CD14-positive monocyte (primary cell): Measurements from ENCODE around the gene DMAC2L. TPM values are rescaled to one million over a fixed set of nuclear protein-coding genes. Genes with fewer than 3 reads are reported as not detected.

Experiments
- DNase-seq, 3 donors: peaks; one replicate each; pipeline ENCODE4 v3.0.0-alpha.2; 2011 to 2022
- H2AFZ ChIP-seq: 2 replicates; pipeline ENCODE4 v1.6.0; 2012; ENCODE audit warnings: mild to moderate bottlenecking, low read depth, low read length, inconsistent platforms; ENCODE audit not compliant: insufficient read depth, poor library complexity, severe bottlenecking
- H3K27ac ChIP-seq, 2 donors: 1 replicate in 1 of 2; 2 replicates in 1 of 2; pipeline ENCODE4 v1.5.1; 2012 to 2013; ENCODE audit warnings: low read length in 2 of 2, control low read depth in 1 of 2, inconsistent platforms in 1 of 2, low read depth in 1 of 2, mild to moderate bottlenecking in 1 of 2
- H3K27me3 ChIP-seq, 2 donors: one replicate each; pipeline versions ENCODE4 v1.6.0 to v1.6.1; 2011 to 2013; ENCODE audit warnings: low read length in 2 of 2; ENCODE audit not compliant: control insufficient read depth in 2 of 2, insufficient read depth in 2 of 2
- H3K36me3 ChIP-seq, 2 donors: replicated peaks in 1 of 2; 1 replicate in 1 of 2; 2 replicates in 1 of 2; pipeline versions ENCODE4 v1.5.1 to v1.6.1; 2012 to 2013; ENCODE audit warnings: low read length in 2 of 2, control low read depth in 1 of 2, inconsistent platforms in 1 of 2, mild to moderate bottlenecking in 1 of 2; ENCODE audit not compliant: insufficient read depth in 2 of 2, control insufficient read depth in 1 of 2
- H3K4me1 ChIP-seq, 2 donors: 1 replicate in 1 of 2; 2 replicates in 1 of 2; pipeline versions ENCODE4 v1.5.1 to v1.6.1; 2012 to 2013; ENCODE audit warnings: low read length in 2 of 2, control low read depth in 1 of 2, inconsistent platforms in 1 of 2, mild to moderate bottlenecking in 1 of 2, moderate library complexity in 1 of 2; ENCODE audit not compliant: insufficient read depth in 2 of 2, control insufficient read depth in 1 of 2
- H3K4me2 ChIP-seq: replicated peaks from 2 replicates; pipeline ENCODE3; 2012; ENCODE audit warnings: low read length, moderate library complexity, mild to moderate bottlenecking; ENCODE audit not compliant: poor library complexity, severe bottlenecking; ENCODE audit errors: extremely low read depth
- H3K4me3 ChIP-seq, 3 experiments: fragments of 200-600 bp in 1 of 3; sonication (generic) in 1 of 3; replicated peaks in 1 of 3; 1 replicate in 2 of 3; 2 replicates in 1 of 3; pipeline ENCODE4 v1.5.1; 2011 to 2013; ENCODE audit warnings: low read length in 3 of 3, mild to moderate bottlenecking in 3 of 3, control low read depth in 2 of 3, low read depth in 2 of 3, inconsistent platforms in 1 of 3, moderate library complexity in 1 of 3
- H3K79me2 ChIP-seq: 2 replicates; pipeline ENCODE4 v1.6.0; 2012; ENCODE audit warnings: mild to moderate bottlenecking, control low read depth, inconsistent platforms, low read length, moderate library complexity; ENCODE audit not compliant: insufficient read depth
- H3K9ac ChIP-seq: 2 replicates; pipeline ENCODE4 v1.6.0; 2017; ENCODE audit warnings: low read length, mild to moderate bottlenecking; ENCODE audit not compliant: insufficient read depth, poor library complexity, severe bottlenecking
- H3K9me3 ChIP-seq, 2 donors: replicated peaks in 1 of 2; 1 replicate in 1 of 2; 2 replicates in 1 of 2; pipeline versions ENCODE4 v1.5.1 to v1.6.1; 2012 to 2013; ENCODE audit warnings: low read length in 2 of 2, control low read depth in 1 of 2; ENCODE audit not compliant: control insufficient read depth in 1 of 2, insufficient read depth in 1 of 2
- H4K20me1 ChIP-seq: 2 replicates; pipeline ENCODE4 v1.6.0; 2012; ENCODE audit warnings: mild to moderate bottlenecking, low read length, control low read depth, moderate library complexity; ENCODE audit not compliant: insufficient read depth
- H3K27ac Mint-ChIP-seq, 7 donors: one replicate each; pipeline ENCODE4 v1.8.0; 2020; ENCODE audit warnings: mild to moderate bottlenecking in 7 of 7, mixed read lengths in 7 of 7, moderate library complexity in 6 of 7, inconsistent platforms in 2 of 7
- H3K27me3 Mint-ChIP-seq, 3 donors: one replicate each; pipeline ENCODE4 v1.8.0; 2021 to 2022; ENCODE audit warnings: low read depth in 3 of 3, mild to moderate bottlenecking in 3 of 3, mixed read lengths in 3 of 3, moderate library complexity in 3 of 3, inconsistent platforms in 1 of 3
- H3K36me3 Mint-ChIP-seq, 2 donors: one replicate each; pipeline ENCODE4 v1.8.0; 2020; ENCODE audit warnings: mixed read lengths in 2 of 2, inconsistent platforms in 1 of 2, mild to moderate bottlenecking in 1 of 2
- H3K4me1 Mint-ChIP-seq: one replicate; pipeline ENCODE4 v1.8.0; 2020; ENCODE audit warnings: mild to moderate bottlenecking, mixed read lengths
- H3K4me3 Mint-ChIP-seq, 2 donors: one replicate each; pipeline ENCODE4 v1.8.0; 2020; ENCODE audit warnings: mild to moderate bottlenecking in 2 of 2, mixed read lengths in 2 of 2, moderate library complexity in 1 of 2
- H3K9me3 Mint-ChIP-seq, 7 donors: one replicate each; pipeline ENCODE4 v1.8.0; 2020 to 2022; ENCODE audit warnings: mixed read lengths in 7 of 7, mild to moderate bottlenecking in 6 of 7, moderate library complexity in 6 of 7, inconsistent platforms in 2 of 7
- CTCF ChIP-seq: fragments of 200-600 bp; IDR thresholded peaks from one replicate; pipeline ENCODE4 v1.8.0; 2022; ENCODE audit warnings: antibody characterized with exemption, mild to moderate bottlenecking
- WGBS: methylation state at CpG from one replicate; pipeline ENCODE4 v1.1.5; 2013; ENCODE audit warnings: missing lambda C conversion rate; ENCODE audit not compliant: insufficient coverage; 5-methylcytosine and 5-hydroxymethylcytosine counted together
- intact Hi-C, 2 donors: fragments of 100-400 bp; cut with micrococcal nuclease; formaldehyde crosslinking; loops; one replicate each; pipeline versions ENCODE4 v1.15.0 to v1.15.1; 2023
- polyA plus RNA-seq, 3 donors: library from polyadenylated mRNA; depleted of rRNA in 1 of 3; unstranded in 2 of 3; stranded (reverse) in 1 of 3; fragments of 300-500 nt in 2 of 3; fragments of >200 nt in 1 of 3; fragmentation: Illumina TruSeq in 2 of 3; gene quantifications; 1 replicate in 2 of 3; 2 replicates in 1 of 3; pipeline ENCODE4 v1.2.3, GENCODE V29; 2012 to 2021

Gene DMAC2L
- polyA plus RNA-seq, 3 donors, result 13.4 to 17.3 (median 16.4) TPM

DNA sequence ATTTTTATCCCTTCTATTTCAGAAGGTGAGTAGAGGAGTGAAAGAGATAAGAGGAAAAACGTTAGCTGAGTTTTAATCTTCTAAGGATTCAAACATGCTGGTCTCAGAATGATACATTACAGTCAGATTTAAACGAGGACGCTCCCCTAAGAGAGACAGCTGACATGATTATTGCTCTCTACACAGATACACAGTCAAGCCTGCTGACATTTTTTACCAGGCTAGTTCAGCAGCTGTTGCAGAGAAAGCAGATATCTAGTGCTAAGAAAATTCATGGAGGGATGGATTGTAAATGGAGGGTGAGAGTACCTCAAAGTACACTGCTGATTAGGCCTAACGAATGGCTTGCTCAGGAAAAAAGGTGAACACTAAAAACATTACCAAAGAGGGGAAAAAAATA, 48.8 kb upstream of the DMAC2L start:
- Histone ChIP-seq H3K27ac (no peak overlapping the region), H3K79me2 (no peaks in the 10 kb centered on the region), H3K36me3 (no peaks in the 10 kb centered on the region), H3K27me3 (no peaks in the 10 kb centered on the region), H3K4me1 (no peaks in the 10 kb centered on the region), H3K9me3 (no peaks in the 10 kb centered on the region), H2AFZ (no peak overlapping the region), H4K20me1 (no peaks in the 10 kb centered on the region), H3K9ac (no peak overlapping the region), H3K4me2 (no peak overlapping the region), H3K4me3 (no peak overlapping the region)
- no peak for TF ChIP-seq CTCF
- WGBS, result no CpG with 5 or more reads among the region's 4 CpGs
- H3K36me3 Mint-ChIP-seq, result no peaks in the 10 kb centered on the region
- H3K9me3 Mint-ChIP-seq, result no peaks in the 10 kb centered on the region
- intact Hi-C loops, result loop anchor here in 1 of 2 donors (10.0 kb wide), 1 partner anchor 1319 kb away; no protein-coding TSS in a partner anchor
- H3K4me1 Mint-ChIP-seq, result no peaks in the 10 kb centered on the region
- no peak overlapping the region for H3K27ac Mint-ChIP-seq
- no peak for DNase-seq
- no peaks in the 10 kb centered on the region for H3K27me3 Mint-ChIP-seq
- no peak overlapping the region for H3K4me3 Mint-ChIP-seq

DNA sequence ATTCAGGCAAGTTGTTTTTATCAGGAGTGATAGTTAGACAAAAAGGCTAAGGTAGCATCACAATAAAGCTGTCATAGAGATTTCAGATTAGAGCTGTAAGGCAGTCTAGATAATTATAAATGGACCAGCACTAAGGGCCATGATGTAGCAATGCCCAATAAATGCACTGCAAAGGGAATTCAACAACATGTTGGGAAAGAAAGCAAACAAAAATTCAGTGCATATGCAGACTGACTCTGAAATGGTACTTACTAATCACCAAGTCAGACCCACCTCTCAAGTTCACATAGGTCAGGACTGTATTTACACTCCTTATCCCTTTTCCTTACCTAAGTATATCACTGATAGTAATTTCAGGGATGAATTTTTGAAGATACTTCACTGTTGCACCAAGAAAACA, 47.1 kb upstream of the DMAC2L start:
- Mint-ChIP-seq H3K4me3 (no peak overlapping the region), H3K27me3 (no peaks in the 10 kb centered on the region), H3K9me3 (no peaks in the 10 kb centered on the region), H3K36me3 (no peaks in the 10 kb centered on the region), H3K27ac (no peak overlapping the region), H3K4me1 (no peaks in the 10 kb centered on the region)
- Histone ChIP-seq H3K4me3 (no peak overlapping the region), H3K79me2 (no peaks in the 10 kb centered on the region), H3K9ac (no peak overlapping the region), H3K27ac (no peak overlapping the region), H3K9me3 (no peaks in the 10 kb centered on the region), H4K20me1 (no peaks in the 10 kb centered on the region), H3K36me3 (no peaks in the 10 kb centered on the region), H3K4me2 (no peak overlapping the region), H3K27me3 (no peaks in the 10 kb centered on the region), H2AFZ (no peak overlapping the region), H3K4me1 (no peaks in the 10 kb centered on the region)
- intact Hi-C loops, result loop anchor here in 1 of 2 donors (10.0 kb wide), 1 partner anchor 1320 kb away; no protein-coding TSS in a partner anchor
- no peak for DNase-seq
- no peak for TF ChIP-seq CTCF
